Colonic mucosa (tissue), 4 donors: ENCODE results near the gene STIM1. TPM values are rescaled to one million over a fixed set of nuclear protein-coding genes. Genes with fewer than 3 reads are reported as not detected.
"Not testable (repeated sequence)": the region's sequence is repeated elsewhere in the genome, so short reads cannot be mapped to it uniquely, and the experiment has no call there.

Experiments used
- DNase-seq: peaks from one replicate; pipeline ENCODE4 v3.0.0-alpha.2; 2020
- H3K27ac ChIP-seq: fragments of 200-600 bp; one replicate; pipeline ENCODE4 v1.8.0; 2021
- H3K27me3 ChIP-seq: fragments of 200-600 bp; one replicate; pipeline ENCODE4 v1.8.0; 2021
- H3K36me3 ChIP-seq: fragments of 200-600 bp; one replicate; pipeline ENCODE4 v1.8.0; 2021
- H3K4me1 ChIP-seq: fragments of 200-600 bp; one replicate; pipeline ENCODE4 v1.8.0; 2021; ENCODE audit warnings: mild to moderate bottlenecking
- H3K4me3 ChIP-seq: fragments of 200-600 bp; one replicate; pipeline ENCODE4 v1.8.0; 2021
- H3K9ac ChIP-seq, 2 donors: one replicate each; pipeline ENCODE4 v1.7.0; 2013; ENCODE audit warnings: control low read depth in 2 of 2, low read depth in 2 of 2, low read length in 2 of 2
- H3K9me3 ChIP-seq: fragments of 200-600 bp; one replicate; pipeline ENCODE4 v1.8.0; 2021
- CTCF ChIP-seq: fragments of 200-600 bp; IDR thresholded peaks from one replicate; pipeline ENCODE4 v1.8.0; 2022; ENCODE audit warnings: antibody characterized with exemption, mild to moderate bottlenecking
- intact Hi-C: fragments of 100-400 bp; cut with DNase I; formaldehyde crosslinking; loops from one replicate; pipeline ENCODE4 v1.14.1; 2022
- total RNA-seq, 2 donors: library from RNA; stranded (reverse); fragmentation: NEBNext Ultra II Directional in 1 of 2; extraction: Animal tissue kit (Norgen Biotek cat#: 25700) in 1 of 2; gene quantifications; one replicate each; pipeline ENCODE4 v1.2.1, GENCODE V29; 2021
- donor health status: healthy.
- donor health status: DM: no; HTN: no; CAD: no.
- donor health status: DM: no; HTN: no; CAD: no.

Gene STIM1
- total RNA-seq, 2 donors from 2014 or later = 39.1 to 56.8 TPM

- intact Hi-C loops = no loop called here
- no peak overlapping the region for H3K27ac ChIP-seq
- TF ChIP-seq CTCF = no peak
- H3K27me3 ChIP-seq = no peaks in the 10 kb centered on the region
- H3K9ac ChIP-seq = no peak overlapping the region
- no peak for DNase-seq
- H3K4me3 ChIP-seq = no peak overlapping the region
- H3K36me3 ChIP-seq = no peaks in the 10 kb centered on the region
- H3K4me1 ChIP-seq = no peaks in the 10 kb centered on the region
- H3K9me3 ChIP-seq = no peaks in the 10 kb centered on the region
Observed at GRCh38 chr11:4111834-4112233, 256.4 kb downstream of the STIM1 start.

GRCh38 chr11:4115128-4115527 is 259.7 kb downstream of the STIM1 start:
- H3K4me1 ChIP-seq = no peaks in the 10 kb centered on the region
- no peak for DNase-seq
- no peak overlapping the region for H3K9ac ChIP-seq
- no peak overlapping the region for H3K4me3 ChIP-seq
- no peak overlapping the region for H3K27ac ChIP-seq
- no peaks in the 10 kb centered on the region for H3K27me3 ChIP-seq
- H3K36me3 ChIP-seq = no peaks in the 10 kb centered on the region
- intact Hi-C loops = no loop called here
- H3K9me3 ChIP-seq = no peaks in the 10 kb centered on the region
- TF ChIP-seq CTCF = no peak

DNA sequence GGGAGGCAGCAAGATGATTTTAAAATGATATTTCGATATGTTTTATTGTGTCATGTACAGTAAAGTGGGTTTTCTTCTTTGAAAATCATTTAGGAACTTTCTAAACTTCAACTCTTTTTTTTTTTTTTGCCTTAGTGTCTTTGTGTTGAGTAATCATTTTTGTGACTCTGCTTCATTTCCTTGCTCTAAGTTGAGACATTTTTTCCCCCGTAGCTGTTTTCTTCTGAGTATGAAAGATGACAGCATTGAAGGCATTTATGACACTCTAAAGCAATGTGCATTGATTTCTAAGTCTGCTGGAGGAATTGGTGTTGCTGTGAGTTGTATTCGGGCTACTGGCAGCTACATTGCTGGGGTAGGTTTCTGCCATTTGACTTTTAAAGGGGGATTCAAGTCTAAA is 262.6 kb downstream of the STIM1 start:
- Histone ChIP-seq H3K9me3 (no peaks in the 10 kb centered on the region), H3K9ac (no peak overlapping the region), H3K27ac (no peak overlapping the region), H3K4me3 (no peak overlapping the region), H3K36me3 (no peaks in the 10 kb centered on the region), H3K4me1 (no peaks in the 10 kb centered on the region), H3K27me3 (no peaks in the 10 kb centered on the region)
- intact Hi-C loops = no loop called here
- TF ChIP-seq CTCF = no peak
- DNase-seq = no peak

DNA sequence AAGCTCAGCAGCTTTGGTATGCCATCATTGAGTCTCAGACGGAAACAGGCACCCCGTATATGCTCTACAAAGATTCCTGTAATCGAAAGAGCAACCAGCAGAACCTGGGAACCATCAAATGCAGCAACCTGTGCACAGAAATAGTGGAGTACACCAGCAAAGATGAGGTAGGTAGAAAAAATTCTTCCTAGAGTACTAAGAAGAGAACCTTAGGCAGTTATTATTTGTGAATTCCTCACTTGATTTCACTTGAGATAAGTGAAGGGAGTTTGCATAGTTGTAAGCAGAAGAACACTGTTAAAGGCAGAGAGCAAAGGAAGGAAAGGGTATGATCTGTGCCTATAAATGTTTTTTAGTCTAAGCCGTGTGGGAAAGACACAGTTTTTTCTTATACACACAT is 267.8 kb downstream of the STIM1 start:
- H3K9ac ChIP-seq = no peak overlapping the region
- DNase-seq = no peak
- no peaks in the 10 kb centered on the region for H3K36me3 ChIP-seq
- intact Hi-C loops = no loop called here
- H3K9me3 ChIP-seq = no peaks in the 10 kb centered on the region
- no peak for TF ChIP-seq CTCF
- no peaks in the 10 kb centered on the region for H3K27me3 ChIP-seq
- no peaks in the 10 kb centered on the region for H3K4me1 ChIP-seq
- H3K27ac ChIP-seq = no peak overlapping the region
- H3K4me3 ChIP-seq = no peak overlapping the region

- no peak for DNase-seq
- Histone ChIP-seq H3K36me3 (no peaks in the 10 kb centered on the region), H3K27ac (no peak overlapping the region), H3K27me3 (no peaks in the 10 kb centered on the region), H3K9ac (no peak overlapping the region), H3K4me3 (no peak overlapping the region), H3K4me1 (no peaks in the 10 kb centered on the region), H3K9me3 (no peaks in the 10 kb centered on the region)
- intact Hi-C loops = no loop called here
- TF ChIP-seq CTCF = no peak
Observed at GRCh38 chr11:4125141-4125540, 269.7 kb downstream of the STIM1 start.

GRCh38 chr11:4127357-4127756 is 271.9 kb downstream of the STIM1 start:
- Histone ChIP-seq H3K4me1 (no peaks in the 10 kb centered on the region), H3K9ac (no peak overlapping the region), H3K4me3 (no peak overlapping the region), H3K9me3 (no peaks in the 10 kb centered on the region), H3K27me3 (no peaks in the 10 kb centered on the region), H3K27ac (no peak overlapping the region), H3K36me3 (no peaks in the 10 kb centered on the region)
- DNase-seq = no peak
- intact Hi-C loops = no loop called here
- no peak for TF ChIP-seq CTCF

DNA sequence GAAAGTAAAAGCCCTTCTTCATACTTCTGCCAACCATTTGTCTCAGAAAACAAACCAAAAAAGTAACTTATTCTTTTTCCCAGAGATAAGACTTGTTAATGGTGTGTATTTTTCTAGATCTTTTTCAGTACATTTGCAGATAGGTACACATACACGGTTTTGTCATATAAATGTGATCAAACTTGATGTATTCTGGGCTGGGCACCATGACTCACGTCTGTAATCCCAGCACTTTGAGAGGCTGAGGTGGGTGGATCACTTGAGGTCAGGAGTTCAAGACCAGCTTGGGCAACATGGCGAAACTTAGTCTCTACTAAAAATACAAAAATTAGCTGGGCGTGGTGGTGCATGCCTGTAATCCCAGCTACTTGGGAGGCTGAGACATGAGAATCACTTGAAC is 274.8 kb downstream of the STIM1 start:
- not testable (repeated sequence) for H3K27ac ChIP-seq, H3K9ac ChIP-seq, H3K36me3 ChIP-seq

More for the DNA sequence above, 274.8 kb downstream of the STIM1 start:
- H3K27me3 ChIP-seq, H3K4me3 ChIP-seq, intact Hi-C loops, DNase-seq, H3K9me3 ChIP-seq, H3K4me1 ChIP-seq: not testable (repeated sequence)
